AG08395 (cell line): ENCODE data around the gene SPECC1L.
A peak's percentile ranks its signal among the peaks of the same experiment; 100 is the strongest.

Experiments used
- DNase-seq: peaks from one replicate; pipeline ENCODE4 v3.0.0; 2012; ENCODE audit warnings: mixed read lengths, low spot score

The SPECC1L gene

DNA sequence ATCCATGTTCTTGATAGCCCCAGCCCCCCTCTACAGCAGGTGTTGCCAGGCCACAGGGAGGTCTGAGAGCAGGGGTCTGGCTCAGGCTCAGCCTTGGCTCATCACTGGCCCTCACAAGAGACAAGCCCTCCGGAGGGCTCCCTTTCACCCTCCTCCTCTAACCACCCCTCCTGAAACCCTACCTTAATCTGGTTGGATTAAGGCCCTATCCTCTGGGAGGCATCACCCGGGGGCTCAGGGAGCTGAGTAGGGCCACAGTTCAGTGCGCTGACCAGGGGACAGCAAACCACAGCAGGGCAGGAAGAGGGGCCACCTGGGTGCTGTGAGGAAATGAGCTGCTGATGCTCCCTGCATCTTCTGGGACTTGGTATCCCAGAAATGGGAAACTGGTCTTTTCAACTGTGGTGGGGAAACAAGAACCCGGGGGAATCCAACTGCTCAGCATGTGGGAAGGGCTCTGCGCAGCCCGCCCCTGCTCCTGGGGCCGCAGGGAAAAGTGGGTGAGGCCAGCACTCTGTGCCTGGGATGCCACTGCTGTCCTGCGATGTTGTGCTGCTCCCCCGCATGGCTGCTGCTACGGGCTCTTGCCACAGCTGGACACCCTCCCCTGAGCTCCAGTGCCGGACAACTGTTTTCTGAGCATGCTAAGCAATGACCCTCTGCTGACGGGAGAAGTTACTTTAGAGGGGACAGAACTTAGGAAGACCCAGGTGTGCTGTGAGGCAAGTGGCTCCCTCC lies 174.3 kb downstream of the SPECC1L start:
- no peak for DNase-seq

- DNase-seq: no peak
These were observed 175.0 kb downstream of the SPECC1L start for GRCh38 chr22:24445481-24446259.

DNA sequence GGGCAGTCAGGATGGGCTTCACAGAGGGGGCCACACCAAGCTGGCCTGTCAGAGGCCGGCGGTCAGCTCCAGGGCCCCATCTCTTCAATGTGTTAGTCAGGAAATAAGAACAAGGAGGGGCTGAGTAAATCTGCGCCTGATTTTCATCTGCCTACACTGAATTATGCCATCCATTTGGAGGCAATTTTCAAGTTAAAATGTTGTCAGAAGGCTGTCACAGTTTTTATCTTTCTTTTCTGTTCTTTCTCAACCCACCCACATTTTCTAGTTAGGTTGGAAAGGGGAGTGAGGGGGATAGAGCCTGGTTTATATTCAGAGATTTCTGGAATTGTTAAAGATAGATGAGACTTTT lies 175.6 kb downstream of the SPECC1L start:
- DNase-seq: no peak

DNA sequence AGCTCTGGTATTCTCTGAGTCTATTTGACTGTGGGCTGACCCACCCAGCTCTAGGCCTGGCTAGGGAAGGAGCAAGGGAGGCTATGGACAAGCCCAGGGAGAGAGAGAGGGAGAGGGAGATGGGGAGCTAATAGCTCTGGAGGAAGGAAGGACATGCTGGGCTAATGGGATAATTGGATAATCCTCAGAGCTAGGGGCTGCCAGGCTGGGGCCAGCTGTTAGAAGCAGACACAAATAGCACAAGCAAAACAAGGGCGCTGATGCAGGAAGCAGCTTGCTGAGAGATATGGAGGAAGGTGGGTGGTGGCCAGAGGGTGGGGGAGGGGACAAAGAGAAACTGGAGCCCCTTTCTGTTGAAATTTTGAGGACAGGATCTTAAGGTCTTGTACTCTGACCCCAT lies 180.0 kb downstream of the SPECC1L start:
- no peak for DNase-seq

GRCh38 chr22:24451162-24451561 lies 180.5 kb downstream of the SPECC1L start:
- no peak for DNase-seq

DNA sequence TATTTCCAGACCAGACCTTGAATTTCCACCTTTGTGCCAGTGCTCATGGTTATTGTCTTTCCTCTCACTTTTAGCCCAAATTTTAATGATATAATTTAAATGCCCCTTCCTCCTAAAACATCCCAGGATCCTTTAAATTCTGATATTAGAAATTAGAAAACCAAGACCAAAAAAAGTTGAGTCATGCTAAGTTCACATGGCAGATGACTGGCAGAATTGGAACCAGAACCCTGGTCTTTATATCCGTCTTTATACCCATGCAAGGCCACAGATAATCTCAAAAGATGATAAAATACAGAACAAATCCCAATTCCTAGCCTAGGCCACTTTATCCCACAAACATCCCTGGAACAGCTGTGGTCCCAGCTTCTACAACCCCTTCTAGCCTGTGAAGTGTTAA lies 183.2 kb downstream of the SPECC1L start:
- DNase-seq: no peak

DNA sequence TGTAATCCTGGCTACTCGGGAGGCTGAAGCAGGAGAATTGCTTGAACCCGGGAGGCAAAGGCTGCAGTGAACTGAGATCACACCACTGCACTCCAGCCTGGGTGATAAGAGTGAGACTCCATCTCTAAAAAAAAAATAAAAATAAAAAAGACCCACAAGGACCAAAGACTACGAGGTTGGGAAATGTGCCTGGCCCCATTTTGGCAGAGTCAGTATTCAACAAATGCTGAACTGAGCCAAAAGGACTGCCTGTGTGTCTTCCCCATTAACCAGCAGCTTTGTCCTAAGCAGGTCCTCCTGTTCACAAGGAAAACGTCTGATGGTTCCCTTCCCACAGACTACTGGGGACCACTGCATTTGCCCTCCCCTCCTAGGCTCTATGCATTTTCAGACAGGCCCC lies 184.4 kb downstream of the SPECC1L start:
- no peak for DNase-seq

GRCh38 chr22:24455751-24456426 lies 185.3 kb downstream of the SPECC1L start:
- no peak for DNase-seq

- DNase-seq: no peak
These were observed 187.3 kb downstream of the SPECC1L start for GRCh38 chr22:24457894-24458420.

DNA sequence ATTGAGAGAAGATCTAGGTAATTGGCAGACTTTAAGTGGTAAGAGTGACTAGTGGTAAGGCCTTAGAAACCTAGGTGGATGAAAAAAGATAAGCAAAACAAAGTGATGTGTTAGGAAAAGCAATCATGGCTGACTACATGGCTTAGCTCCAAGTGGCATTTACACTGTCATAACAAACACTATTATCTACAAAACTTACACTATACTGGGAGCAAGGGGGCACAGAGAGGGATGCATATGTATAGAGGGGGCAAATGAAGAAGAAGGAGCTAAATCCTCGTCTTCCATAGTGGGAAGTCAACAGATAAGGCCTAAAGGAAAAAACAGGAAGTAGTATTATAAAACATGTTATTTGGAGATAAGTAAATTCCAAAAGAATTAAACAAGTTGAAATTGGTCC lies 189.3 kb downstream of the SPECC1L start:
- no peak for DNase-seq

- no peak for DNase-seq
These were observed 189.9 kb downstream of the SPECC1L start for GRCh38 chr22:24460418-24461089.

DNA sequence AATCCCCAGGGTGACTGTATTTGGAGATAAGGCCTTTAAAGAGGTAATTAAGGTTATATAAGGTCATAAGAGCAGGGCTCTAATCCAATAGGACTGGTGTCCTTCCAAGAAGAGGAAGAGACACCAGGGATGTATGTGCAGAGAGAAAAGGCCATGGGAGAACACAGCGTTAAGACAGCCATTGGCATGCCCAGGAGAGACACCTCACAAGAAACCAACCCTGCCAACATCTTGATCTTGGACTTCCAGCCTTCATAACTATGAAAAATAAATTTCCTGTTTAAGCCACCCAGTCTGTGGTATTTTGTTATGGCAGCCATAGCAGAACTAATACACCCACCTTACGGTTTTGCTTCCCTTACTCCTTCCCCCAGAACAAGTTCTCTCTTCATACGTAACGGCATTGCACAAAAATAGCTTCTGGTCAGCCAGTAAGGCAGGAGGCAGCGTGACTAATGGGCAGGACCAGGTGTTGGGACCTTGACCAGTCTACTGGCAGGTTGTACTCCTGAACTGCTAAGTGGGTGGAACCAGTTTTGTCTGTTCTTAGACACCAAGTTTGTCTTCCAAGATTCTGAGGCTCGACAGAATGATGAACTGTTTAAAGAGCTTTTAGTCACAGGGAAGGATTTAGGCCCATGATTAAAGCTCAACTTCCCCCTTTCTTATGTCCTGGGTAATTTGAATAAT lies 192.6 kb downstream of the SPECC1L start:
- no peak for DNase-seq

- no peak for DNase-seq
These were observed 194.9 kb downstream of the SPECC1L start for GRCh38 chr22:24465566-24465965.

- DNase-seq: no peak
These were observed 195.3 kb downstream of the SPECC1L start for GRCh38 chr22:24465975-24466374.

DNA sequence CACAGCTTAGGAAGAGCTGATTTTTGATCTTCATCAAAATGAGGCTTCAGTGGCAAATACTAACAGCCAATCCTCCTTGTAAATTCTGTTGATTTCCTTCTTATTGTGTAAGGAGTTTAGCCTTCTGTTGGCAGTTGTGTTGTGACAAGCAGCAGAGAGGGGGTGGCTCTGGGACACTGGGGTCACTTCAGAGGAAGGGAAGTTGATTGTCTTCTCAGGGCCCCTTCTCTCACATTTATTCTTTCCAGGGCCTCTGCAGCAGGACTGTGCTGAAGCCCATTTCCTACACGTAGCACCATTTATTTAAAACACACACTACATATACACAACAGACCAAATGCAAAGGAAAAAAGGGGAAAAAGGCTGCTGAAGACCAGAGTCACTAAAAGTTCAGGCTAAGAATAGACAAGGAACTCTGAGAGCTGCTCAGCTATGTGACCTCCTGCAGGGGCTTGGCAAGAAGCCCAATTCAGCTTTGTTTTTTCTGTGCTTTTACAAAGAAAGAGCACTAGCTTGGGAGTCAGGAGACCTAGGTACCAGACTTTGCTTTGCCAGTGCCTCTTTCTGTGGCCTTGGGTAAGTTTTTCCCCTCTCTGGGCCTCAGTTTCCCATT lies 196.2 kb downstream of the SPECC1L start:
- peak; percentile 65 for DNase-seq

DNA sequence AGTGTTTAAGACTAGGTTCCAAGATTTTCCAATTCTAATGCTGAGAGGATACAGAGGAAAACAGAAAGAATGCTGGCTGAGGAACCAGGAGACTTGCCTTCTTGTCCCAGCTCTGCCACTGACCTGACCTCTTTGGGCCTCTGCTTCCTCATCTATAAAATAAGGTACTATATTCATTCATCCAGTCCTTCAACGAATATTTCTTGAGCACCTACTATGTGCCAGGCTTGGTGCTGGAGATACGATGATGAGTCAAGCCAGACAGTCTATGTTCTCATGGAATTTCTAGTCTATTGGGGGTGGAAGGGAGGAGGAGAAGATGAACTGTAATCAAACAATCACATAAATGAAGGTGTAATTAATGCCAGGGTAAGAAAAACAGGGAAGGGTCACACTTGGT lies 196.7 kb downstream of the SPECC1L start:
- no peak for DNase-seq
